GM12878 (cell line): ENCODE results near the gene PTMA. TPM values are rescaled to one million over a fixed set of nuclear protein-coding genes. Genes with fewer than 3 reads are reported as not detected.

Experiments used
- ATAC-seq: fragments of 200-7000 bp; cut with Tn5 transposase; 3 replicates; pipeline ENCODE4 v1.9.1; 2020; ENCODE audit warnings: mild to moderate bottlenecking, moderate library complexity
- BruUV-seq: library from RNA; stranded (reverse); fragments of 400-500 nt; replicated peaks from 2 replicates; lab custom pipeline; 2021; lab: Mats Ljungman, UMichigan
- CTCF ChIA-PET: fragments of 300-600 bp; sonication (Branson Sonifier 250); formaldehyde crosslinking; extraction: SDS; loops from one replicate; lab custom pipeline; 2021; ENCODE audit warnings: inconsistent platforms; lab: Yijun Ruan, JAX
- POLR2A ChIA-PET: fragments of 350-600 bp; formaldehyde crosslinking; extraction: SDS; loops from one replicate; lab custom pipeline; 2021; ENCODE audit warnings: inconsistent platforms; lab: Charles Lee
- RAD21 ChIA-PET: fragments of 300-600 bp; sonication (Branson Sonifier 250); formaldehyde crosslinking; loops from one replicate; lab custom pipeline; 2023; ENCODE audit warnings: antibody characterized with exemption; ENCODE audit not compliant: unreplicated experiment; lab: Charles Lee
- SMC1A ChIA-PET: fragments of 300-600 bp; sonication (Branson Sonifier 250); formaldehyde crosslinking; loops from one replicate; lab custom pipeline; 2023; ENCODE audit not compliant: unreplicated experiment, uncharacterized antibody; lab: Charles Lee
- DNase-seq: peaks from one replicate; pipeline ENCODE4 v3.0.0-alpha.2; 2011; ENCODE audit warnings: low read depth, low spot score
- FAIRE-seq: peaks from 3 replicates; lab custom pipeline; 2011; peaks lifted over from hg19 to GRCh38; lab: Jason Lieb, UNC
- H2AFZ ChIP-seq: 2 replicates; pipeline ENCODE4 v1.6.0; 2011; ENCODE audit warnings: low read depth, low read length, control low read depth; ENCODE audit not compliant: control insufficient read depth
- H3K27ac ChIP-seq: 2 replicates; pipeline ENCODE4 v1.5.1; 2011; ENCODE audit warnings: control low read depth; ENCODE audit not compliant: control insufficient read depth, insufficient read depth
- H3K27me3 ChIP-seq, 2 experiments: replicated peaks in 1 of 2; 2 replicates each; pipeline versions ENCODE4 v1.6.0 to v1.6.1; 2011; ENCODE audit warnings: low read length in 1 of 2; ENCODE audit not compliant: control insufficient read depth in 2 of 2, insufficient read depth in 2 of 2
- H3K36me3 ChIP-seq, 2 experiments: 2 replicates each; pipeline ENCODE4 v1.5.1; 2011; ENCODE audit warnings: low read length in 1 of 2; ENCODE audit not compliant: control insufficient read depth in 2 of 2, insufficient read depth in 2 of 2
- H3K4me1 ChIP-seq: 2 replicates; pipeline ENCODE4 v1.6.1; 2011; ENCODE audit warnings: mild to moderate bottlenecking, low read length, moderate library complexity, mixed read lengths; ENCODE audit not compliant: control insufficient read depth, insufficient read depth
- H3K4me2 ChIP-seq: 2 replicates; pipeline ENCODE4 v1.6.0; 2011; ENCODE audit warnings: control low read depth; ENCODE audit not compliant: control insufficient read depth, insufficient read depth
- H3K4me3 ChIP-seq: fragments of 200-600 bp; sonication (generic); 2 replicates; pipeline ENCODE4 v1.5.1; 2016
- H3K79me2 ChIP-seq: 2 replicates; pipeline ENCODE4 v1.6.0; 2011; ENCODE audit warnings: low read length; ENCODE audit not compliant: control insufficient read depth, insufficient read depth
- H3K9ac ChIP-seq: 2 replicates; pipeline ENCODE4 v1.8.0; 2011; ENCODE audit warnings: low read length, control low read depth, mixed read lengths; ENCODE audit not compliant: control insufficient read depth, insufficient read depth
- H3K9me3 ChIP-seq: replicated peaks from 3 replicates; pipeline ENCODE4 v1.5.1; 2011; ENCODE audit warnings: mild to moderate bottlenecking, low read length; ENCODE audit not compliant: control insufficient read depth, insufficient read depth
- H4K20me1 ChIP-seq: 2 replicates; pipeline ENCODE4 v1.6.0; 2011; ENCODE audit not compliant: control insufficient read depth, insufficient read depth
- EZH2 ChIP-seq: IDR thresholded peaks from 2 replicates; pipeline ENCODE4 v1.6.1; 2012; ENCODE audit warnings: low read depth, mild to moderate bottlenecking, control low read depth, inconsistent platforms, low read length, borderline replicate concordance; ENCODE audit not compliant: control insufficient read depth
- IKZF1 ChIP-seq: fragments of 450-650 bp; conservative IDR thresholded peaks from 2 replicates; pipeline ENCODE4 v1.6.1; 2017; ENCODE audit warnings: antibody characterized with exemption, mild to moderate bottlenecking
- IRF5 ChIP-seq: fragments of 450-650 bp; IDR thresholded peaks from 2 replicates; pipeline ENCODE4 v1.6.1; 2017; ENCODE audit warnings: borderline replicate concordance
- WGBS: methylation state at CpG from one replicate; pipeline ENCODE4 v1.1.6; 2016; ENCODE audit warnings: low lambda C conversion rate; ENCODE audit not compliant: insufficient replicate concordance, insufficient coverage; ENCODE audit errors: missing lambda C conversion rate; 5-methylcytosine and 5-hydroxymethylcytosine counted together
- in situ Hi-C: fragments of 300-500 bp; cut with MboI; formaldehyde crosslinking; loops from 9 replicates; pipeline ENCODE4 v1.14.3; 2018; ENCODE audit warnings: mixed read lengths
- intact Hi-C: fragments of 100-400 bp; cut with micrococcal nuclease; formaldehyde crosslinking; loops from one replicate; pipeline ENCODE4 v1.14.2; 2022; ENCODE audit not compliant: unreplicated experiment
- polyA plus RNA-seq, 11 experiments: library from polyadenylated mRNA; depleted of rRNA in 4 of 11; unstranded in 6 of 11; stranded (reverse) in 5 of 11; fragments of >200 nt; fragmentation: Nextera tagmentation in 4 of 11; fragmentation: Illumina TruSeq in 1 of 11; extraction: Ambion mirVana in 4 of 11; extraction: Trizol in 1 of 11; gene quantifications; 1 replicate in 1 of 11; 2 replicates in 10 of 11; pipeline versions ENCODE4 v1.2.1 to v1.2.3, GENCODE V29; 2011 to 2016; ENCODE audit warnings: inconsistent platforms in 2 of 11, missing spikeins in 2 of 11, low read depth in 1 of 11
- total RNA-seq, 4 experiments: library from RNA; depleted of rRNA in 3 of 4; stranded (reverse); fragments of >200 nt in 3 of 4; fragmentation: Illumina TruSeq in 1 of 4; extraction: Trizol in 1 of 4; gene quantifications; 2 replicates each; pipeline versions ENCODE4 v1.2.1 to v1.2.3, GENCODE V29; 2013 to 2021

PTMA gene
- total and polyA plus RNA-seq, 10 of the 15 experiments (the other 5 are each of a cell fraction or from before 2014, with no cell fraction given), result 1,144 to 5,018 (median 3,464) TPM

GRCh38 chr2:231673348-231673770 is 35.0 kb upstream of the PTMA start:
- ChIA-PET SMC1A (interaction anchor here (1.2 to 10.2 kb wide), 9 partner anchors 12 to 197 kb away, joined by 4 to 343 read pairs (median 17); partner anchors contain the start of genes COPS7B and PTMA), RAD21 (interaction anchor here (0.8 to 24.6 kb wide), 10 partner anchors 9 to 128 kb away, joined by 3 to 463 read pairs (median 20); partner anchors contain the start of gene PTMA)
- no peak for ATAC-seq
- WGBS, result 20% methylated on average over 6 of the region's 6 CpGs
- peak overlapping the region; percentile 97 for H3K4me2 ChIP-seq
- peaks cover 9% of the 10 kb centered on the region for H3K79me2 ChIP-seq
- DNase-seq, result no peak
- peak overlapping the region; percentile 68 for H3K4me3 ChIP-seq
- peak overlapping the region; percentile 76 for H3K9ac ChIP-seq
- H3K27me3 ChIP-seq, result no peaks in the 10 kb centered on the region
- peak overlapping the region; percentile 70; the same call in 1 of the 2 replicates for H2AFZ ChIP-seq
- TF ChIP-seq IRF5 (no peak), IKZF1 (no peak), EZH2 (no peak)
- TF ChIP-seq, all 136 proteins: peak for 0
- H3K4me1 ChIP-seq, result peaks cover 60% of the 10 kb centered on the region
- no peaks in the 10 kb centered on the region for H3K36me3 ChIP-seq
- intact Hi-C loops, result loop anchor here (5.0 kb wide), 1 partner anchor 111 kb away; no protein-coding TSS in a partner anchor
- BruUV-seq, result no TSS peak
- H3K27ac ChIP-seq, result peak overlapping the region; percentile 98
- no peak for FAIRE-seq
- in situ Hi-C loops, result loop anchor here (5.0 kb wide), 1 partner anchor 61 kb away; no protein-coding TSS in a partner anchor
- ChIA-PET CTCF (interaction anchor here (1.6 to 22.2 kb wide), 12 partner anchors 10 to 127 kb away, joined by 5 to 811 read pairs (median 38); partner anchors contain the start of gene PTMA), POLR2A (interaction anchor here (0.6 to 10.3 kb wide), 10 partner anchors 10 to 72 kb away, joined by 3 to 247 read pairs (median 14); partner anchors contain the start of gene PTMA)
- H4K20me1 ChIP-seq, result no peaks in the 10 kb centered on the region
- no peaks in the 10 kb centered on the region; the same call in 2 of the 3 replicates for H3K9me3 ChIP-seq
